Fibroblast of skin of back (primary cell): ENCODE data around the gene CSNK1G1.

Experiments
- DNase-seq: peaks from one replicate; pipeline ENCODE4 v3.0.0-alpha.2; 2013

Gene CSNK1G1

DNA sequence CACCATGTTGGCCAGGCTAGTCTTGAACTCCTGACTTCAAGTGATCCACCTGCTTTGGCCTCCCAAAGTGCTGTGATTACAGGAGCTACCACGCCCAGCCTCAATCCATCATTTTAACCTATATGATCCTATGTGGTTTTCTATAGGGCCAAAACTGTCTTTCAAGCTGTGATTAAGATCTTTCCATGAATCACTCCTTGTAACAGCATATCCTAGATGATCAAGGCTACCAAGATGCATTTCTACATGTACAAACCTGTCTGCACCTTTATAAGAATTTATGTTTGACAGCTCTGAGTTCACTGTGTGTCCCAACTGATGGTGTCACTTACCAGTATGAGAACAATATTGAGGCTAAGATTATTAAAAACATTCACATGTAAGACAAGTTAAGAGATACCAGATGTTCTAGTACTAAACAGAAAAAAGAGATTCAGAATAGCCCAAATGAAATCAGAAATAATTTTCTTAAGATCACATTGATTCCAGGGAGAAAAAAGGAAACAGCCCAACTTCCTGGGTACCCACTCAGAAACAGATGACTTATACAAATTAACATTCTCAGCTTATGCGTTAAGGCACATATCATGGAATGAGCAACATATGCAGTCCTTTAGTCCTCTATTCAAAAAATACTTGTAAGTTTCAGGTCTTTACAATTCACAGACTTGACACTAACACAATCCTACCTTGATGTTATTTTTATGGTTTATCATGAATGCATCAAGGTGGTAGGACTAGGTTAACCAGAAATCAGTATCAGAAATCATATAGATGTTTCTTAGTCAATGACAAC is 168.4 kb downstream of the CSNK1G1 start:
- peak; percentile 11 for DNase-seq

- DNase-seq, result no peak
Measured at GRCh38 chr15:64185146-64185911, 170.6 kb downstream of the CSNK1G1 start.

- no peak for DNase-seq
Measured at GRCh38 chr15:64182859-64183370, 173.1 kb downstream of the CSNK1G1 start.

DNA sequence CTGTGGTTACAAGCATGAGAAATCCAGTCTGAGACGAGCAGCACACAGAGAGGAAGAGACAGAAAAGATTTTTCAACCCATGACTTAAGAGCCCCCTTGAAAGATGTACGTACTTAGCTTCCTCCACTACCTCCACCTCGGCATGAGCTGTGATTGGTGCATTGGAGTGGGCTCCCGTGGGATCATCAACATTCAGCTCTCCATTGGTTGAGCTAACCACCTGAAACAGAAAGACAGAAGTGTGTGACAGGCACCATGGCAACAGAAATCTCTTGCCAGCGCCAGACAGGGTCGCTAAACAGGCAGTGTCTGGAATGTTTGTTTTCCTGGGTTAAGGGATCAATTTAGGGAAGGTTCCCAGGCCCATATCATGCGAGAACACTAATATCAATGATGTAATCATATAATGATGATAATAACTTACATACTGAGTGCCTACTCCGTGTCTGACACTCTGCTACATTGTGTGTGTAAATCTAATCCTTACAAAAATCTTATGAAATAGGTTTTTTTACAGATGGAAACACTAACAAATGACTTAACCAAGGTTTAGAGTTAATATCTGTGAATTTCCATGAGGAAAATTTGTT is 175.6 kb downstream of the CSNK1G1 start:
- DNase-seq, result no peak

GRCh38 chr15:64166102-64166890 is 189.7 kb downstream of the CSNK1G1 start:
- no peak for DNase-seq

DNA sequence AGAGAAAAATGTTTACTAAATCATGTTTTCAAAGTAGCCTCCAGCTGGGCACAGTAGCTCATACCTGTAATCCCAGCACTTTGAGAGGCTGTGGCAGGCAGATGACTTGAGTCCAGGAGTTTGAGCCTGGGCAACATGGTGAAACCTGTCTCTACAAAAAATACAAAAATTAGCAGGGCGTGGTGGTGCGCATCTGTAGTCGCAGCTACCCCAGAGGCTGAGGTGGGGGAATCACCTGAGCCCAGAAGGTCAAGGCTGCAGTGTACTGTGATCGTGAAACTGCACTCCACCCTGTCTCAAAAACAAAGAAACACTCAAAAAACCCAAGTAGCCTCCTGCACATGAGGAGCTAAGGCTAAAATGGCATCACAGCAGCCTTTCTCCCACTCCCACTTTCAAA is 191.5 kb downstream of the CSNK1G1 start:
- DNase-seq, result no peak

- peak; percentile 22 for DNase-seq
Measured at GRCh38 chr15:64163659-64164362, 192.2 kb downstream of the CSNK1G1 start.

DNA sequence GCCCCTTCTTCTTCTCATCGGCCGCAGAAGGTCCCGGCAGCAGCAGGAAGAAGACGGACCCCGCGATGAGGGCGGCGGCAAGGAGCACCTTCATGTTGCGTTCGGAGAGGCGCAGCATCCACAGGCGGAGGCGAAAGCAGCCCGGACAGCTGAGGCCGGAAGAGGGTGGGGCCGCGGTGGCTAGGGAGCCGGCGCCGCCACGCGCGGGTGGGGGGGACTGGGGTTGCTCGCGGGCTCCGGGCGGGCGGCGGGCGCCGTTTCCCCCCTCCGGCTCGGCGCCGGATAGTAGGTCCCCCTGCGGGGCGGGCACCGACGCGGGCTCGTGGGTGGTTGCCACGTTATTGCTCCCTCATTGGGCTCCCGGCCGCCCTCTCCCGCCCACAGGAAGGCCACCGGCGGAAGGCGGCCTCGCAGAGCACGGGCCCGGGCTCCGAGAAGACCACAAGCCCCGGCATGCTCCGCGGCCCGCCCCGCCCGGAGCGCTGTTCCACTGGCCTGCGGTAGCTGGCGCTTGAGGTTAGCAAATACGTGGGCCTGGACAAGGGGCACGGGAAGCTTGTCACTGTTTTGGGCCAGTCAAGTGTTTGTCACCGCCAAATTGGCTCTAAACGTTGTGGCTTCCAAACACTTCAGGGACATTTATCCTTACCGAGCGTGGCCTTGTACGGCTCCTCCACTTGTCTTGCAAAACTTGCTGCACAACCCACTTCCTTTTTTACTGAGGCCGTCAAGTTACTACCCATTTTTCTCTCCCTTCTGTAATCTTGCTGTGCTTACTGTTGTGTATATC is 192.9 kb downstream of the CSNK1G1 start, which contains the start of gene PPIB:
PPIB (minus strand) TSS at position 154 of the 790 bp plus-strand sequence; CDS start at position 118, 36 bp downstream.
- DNase-seq, result peak; percentile 98

GRCh38 chr15:64162478-64162868 is 193.5 kb downstream of the CSNK1G1 start:
- no peak for DNase-seq

DNA sequence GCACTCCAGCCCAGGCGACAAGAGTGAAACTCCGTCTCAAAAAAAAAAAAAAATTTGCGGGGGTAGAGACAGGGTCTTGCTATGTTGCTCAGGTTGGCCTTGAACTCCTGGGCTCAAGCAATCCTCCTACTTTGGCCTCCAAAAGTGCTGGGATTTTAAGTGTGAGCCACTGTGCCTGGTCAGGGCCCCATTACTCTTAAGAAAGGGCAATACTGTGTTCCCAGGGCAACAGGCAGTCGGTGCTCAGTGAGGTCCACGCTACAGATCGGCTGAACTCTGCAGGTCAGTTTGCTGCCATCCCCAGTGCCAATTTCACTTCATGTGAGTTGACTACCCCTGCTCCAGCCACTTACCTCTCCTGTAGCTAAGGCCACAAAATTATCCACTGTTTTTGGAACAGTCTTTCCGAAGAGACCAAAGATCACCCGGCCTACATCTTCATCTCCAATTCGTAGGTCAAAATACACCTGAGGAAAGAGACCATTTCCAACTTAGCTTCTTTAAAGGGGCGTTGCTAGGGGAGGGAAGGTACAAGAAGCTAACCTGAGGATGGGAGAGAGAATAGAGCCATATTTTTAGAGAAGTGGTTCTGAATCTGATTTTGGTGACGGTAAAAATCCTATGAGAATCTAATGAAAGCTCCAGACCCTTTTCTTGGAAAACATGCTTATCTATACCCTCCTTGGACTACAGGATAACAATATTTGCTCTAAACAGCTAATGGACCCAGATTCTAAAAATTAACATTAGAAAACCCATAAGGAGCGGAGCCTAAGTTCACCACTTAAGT is 194.1 kb downstream of the CSNK1G1 start:
- no peak for DNase-seq

DNA sequence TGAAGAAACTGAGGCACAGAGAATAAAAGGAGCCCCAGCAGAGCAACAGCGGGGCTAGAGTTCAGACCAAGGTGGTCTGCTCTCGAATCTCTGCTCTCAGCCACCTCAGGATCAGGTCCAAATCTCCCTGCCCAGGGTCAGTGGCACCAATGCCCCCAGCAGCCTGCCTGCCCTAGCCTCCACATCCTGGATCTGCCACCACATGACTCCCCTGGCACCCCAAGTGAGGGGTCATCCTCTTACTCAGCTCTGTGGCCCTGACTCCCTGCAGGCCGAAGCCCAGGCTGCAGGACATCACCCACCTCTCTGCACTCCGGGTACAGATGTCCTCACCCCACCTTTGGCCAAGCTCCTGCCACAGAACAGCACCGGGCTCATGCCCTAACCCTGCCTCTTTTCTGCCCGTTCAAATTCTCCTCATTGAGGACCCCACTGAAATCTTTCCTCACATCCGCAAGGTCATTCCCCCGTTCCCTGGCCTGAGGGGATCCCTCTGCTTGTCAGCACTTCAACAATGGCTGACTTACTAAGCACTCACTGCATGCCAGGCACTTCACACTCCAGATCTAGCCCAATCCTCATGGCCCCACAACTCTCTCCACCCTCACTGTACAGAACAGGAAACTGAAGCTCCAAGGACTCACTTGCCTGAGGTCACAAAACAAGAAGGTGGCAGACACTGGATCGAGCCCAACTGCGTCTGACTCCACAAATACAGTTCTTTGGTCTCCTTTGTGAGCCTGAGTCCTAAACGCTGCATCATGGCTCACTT is 197.4 kb downstream of the CSNK1G1 start:
- DNase-seq, result no peak

DNA sequence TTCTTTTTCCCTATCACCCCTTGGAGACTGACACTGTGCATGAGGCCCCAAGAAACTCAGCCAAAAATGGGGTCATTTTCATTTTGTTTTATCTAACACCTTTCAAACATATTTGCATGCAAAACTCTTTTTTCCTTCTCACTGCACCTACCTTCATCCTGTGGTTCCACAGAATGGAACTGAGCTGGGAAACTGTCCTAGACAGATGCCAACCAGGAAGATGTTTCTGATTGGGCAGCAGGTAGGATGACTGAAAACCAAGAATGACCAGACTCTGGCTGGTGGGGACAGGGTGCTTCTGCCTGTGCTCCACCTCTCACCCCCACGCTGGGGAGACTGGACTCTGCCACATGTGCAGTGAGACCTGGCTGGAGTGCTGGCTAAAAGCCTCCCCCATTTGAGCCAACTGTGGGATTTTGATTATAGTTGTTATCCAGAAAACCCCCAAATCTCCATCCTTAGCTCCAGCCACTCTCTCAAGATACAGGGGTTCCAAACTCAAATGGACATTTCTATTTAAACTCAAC is 198.3 kb downstream of the CSNK1G1 start:
- DNase-seq, result no peak

DNA sequence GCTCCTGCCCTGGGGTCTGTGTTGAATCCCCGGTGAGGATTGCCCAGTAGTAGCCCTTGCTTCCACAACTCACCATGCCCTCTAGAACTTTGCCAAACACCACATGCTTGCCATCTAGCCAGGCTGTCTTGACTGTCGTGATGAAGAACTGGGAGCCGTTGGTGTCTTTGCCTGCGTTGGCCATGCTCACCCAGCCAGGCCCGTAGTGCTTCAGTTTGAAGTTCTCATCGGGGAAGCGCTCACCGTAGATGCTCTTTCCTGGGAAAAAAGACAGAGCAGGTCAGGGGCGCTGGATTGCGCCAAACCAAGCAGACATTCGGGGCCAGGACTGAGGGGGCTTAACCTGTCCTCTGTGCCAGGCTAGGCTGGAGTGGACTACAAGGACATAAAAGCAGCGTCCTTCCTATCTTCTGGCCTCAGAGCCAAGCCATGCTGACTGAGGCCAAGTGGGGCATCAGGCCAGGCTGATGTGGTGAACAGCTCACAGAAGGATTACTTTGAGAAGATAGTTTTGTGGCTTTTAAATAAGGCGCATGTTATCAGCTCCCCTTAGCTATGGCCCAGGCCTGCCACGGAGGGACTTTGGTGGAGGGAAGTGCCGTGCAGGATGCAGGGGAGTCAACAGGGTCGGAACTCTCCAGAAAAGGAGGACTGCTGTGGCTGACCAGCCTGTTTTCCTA is 199.2 kb downstream of the CSNK1G1 start:
- no peak for DNase-seq

DNA sequence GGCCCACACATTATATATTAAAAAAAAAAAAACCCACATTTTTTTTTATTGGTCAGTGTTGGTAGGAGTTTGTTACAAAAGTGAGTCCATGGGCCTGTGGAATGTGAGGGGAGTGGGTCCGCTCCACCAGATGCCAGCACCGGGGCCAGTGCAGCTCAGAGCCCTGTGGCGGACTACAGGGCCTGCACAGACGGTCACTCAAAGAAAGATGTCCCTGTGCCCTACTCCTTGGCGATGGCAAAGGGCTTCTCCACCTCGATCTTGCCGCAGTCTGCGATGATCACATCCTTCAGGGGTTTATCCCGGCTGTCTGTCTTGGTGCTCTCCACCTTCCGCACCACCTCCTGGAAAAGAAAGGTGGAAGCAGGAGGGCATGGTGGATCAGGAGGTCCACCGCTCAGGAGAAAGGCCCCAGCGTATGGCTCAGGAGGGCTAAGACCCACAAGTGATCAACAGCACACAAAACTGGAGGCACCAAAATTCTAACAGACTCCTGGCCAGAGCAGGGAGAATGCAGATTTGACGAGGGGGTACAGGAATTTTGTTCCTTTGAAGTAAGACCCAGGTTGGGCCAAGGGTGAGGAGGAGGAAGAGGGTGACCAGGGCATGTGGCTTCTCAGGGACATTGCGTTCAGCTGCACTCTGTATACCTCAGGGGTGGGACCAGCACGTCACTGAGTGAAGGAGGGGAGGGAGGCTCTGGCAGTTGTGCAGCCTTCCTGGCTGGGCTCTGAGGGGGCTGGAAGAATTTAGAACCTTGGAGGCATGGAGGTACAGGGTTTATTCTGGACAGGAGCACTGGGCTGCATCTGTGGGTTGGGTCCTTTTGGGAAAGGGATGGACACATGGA is 199.9 kb downstream of the CSNK1G1 start:
- no peak for DNase-seq

GRCh38 chr15:64153480-64154367 is 202.2 kb downstream of the CSNK1G1 start:
- DNase-seq, result peak; percentile 82
